Activated CD4-positive, CD25-positive, alpha-beta regulatory T cell treated with anti-CD3 and anti-CD28 coated beads, Interleukin-2, amount 50 U/mL, for 24 hours (primary cell): ENCODE results near the gene SPIRE1.
"Not testable (repeated sequence)": the region's sequence is repeated elsewhere in the genome, so short reads cannot be mapped to it uniquely, and the experiment has no call there.

Experiments used
- ATAC-seq, 2 donors: fragments of 150-1000 bp; cut with Tn5 transposase; one replicate each; pipeline ENCODE4 v1.10.0; 2021; ENCODE audit warnings: mild to moderate bottlenecking in 1 of 2, moderate library complexity in 1 of 2

Gene SPIRE1

GRCh38 chr18:12441475-12442034, 216.4 kb downstream of the SPIRE1 start:
- ATAC-seq = no peak

GRCh38 chr18:12438257-12438656, 219.7 kb downstream of the SPIRE1 start:
- no peak for ATAC-seq

- no peak for ATAC-seq
These were observed 222.0 kb downstream of the SPIRE1 start for GRCh38 chr18:12435867-12436266.

DNA sequence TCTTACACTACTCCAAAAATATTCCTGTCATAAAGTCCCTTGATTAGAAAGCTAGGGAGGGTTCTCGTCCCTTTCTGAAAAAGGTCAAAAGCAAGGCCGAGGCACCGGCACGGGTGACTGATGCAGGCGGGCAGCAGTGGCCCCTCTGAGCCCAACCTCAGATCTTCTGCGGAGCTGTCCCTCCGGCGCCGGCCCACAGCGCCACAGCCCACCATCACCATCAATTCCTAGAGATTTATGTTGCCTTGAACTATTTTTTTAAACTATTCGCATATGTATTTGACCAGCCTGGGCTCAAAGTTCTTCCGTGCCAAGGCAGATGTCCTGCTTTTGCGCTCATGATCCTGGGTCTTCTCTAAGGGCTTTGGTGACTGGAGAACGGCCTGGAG, 223.4 kb downstream of the SPIRE1 start:
- no peak for ATAC-seq

DNA sequence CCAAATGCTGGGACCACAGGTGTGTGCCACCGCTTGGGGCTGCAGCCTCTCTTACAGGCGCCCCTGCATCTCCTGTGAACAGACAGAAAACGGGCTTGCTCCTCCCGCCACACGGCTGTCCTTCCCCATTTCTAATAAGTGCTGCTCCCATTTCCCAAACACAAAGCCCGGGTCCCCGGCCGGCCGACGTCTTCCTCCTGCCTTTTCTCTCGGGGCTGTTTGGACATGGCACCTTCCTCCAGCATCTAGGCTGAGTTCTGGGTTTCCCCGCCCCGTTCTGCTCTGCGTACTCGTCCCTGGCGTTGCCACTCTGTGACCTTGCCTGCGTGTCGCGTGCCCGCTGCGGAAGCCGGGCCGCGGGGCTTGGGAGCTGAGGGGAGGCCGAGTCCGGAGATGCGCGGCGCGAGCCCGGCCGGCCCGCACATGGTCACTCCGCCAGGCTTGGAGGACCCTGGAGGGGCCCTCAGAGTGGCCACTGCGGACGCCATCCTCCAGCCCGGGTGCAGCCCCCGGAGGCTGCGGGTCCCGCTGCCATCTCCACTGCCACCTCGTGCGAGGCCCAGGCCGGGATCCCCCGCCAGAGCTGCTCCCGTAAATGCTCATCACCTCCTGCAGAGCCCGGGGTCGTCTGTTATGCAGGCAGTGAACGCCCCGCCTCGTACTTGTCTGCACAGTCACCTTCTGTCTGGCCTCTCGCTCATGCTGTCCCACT, 223.9 kb downstream of the SPIRE1 start:
- no peak for ATAC-seq

DNA sequence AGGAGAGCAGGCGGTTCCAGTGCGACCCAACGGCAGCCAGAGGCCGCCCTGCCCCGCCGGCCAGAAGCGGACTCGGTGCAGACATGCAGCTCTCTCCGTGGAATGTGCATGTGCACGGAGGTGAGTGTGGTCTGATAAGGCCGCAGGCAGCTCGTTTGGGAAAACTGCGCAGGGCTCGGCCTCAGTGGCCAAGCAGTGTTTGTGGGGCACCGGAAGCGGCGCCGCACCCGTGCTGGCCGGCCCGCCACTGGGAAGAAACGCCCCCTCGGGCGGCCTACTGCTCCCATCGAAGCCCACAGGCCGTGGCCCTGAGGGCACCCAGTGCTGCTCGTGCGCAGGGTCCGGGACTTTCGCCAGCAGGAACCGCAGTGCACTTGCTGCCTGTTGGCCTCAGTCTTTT, 225.0 kb downstream of the SPIRE1 start:
- ATAC-seq = no peak

- no peak for ATAC-seq
These were observed 225.7 kb downstream of the SPIRE1 start for GRCh38 chr18:12432196-12432595.

DNA sequence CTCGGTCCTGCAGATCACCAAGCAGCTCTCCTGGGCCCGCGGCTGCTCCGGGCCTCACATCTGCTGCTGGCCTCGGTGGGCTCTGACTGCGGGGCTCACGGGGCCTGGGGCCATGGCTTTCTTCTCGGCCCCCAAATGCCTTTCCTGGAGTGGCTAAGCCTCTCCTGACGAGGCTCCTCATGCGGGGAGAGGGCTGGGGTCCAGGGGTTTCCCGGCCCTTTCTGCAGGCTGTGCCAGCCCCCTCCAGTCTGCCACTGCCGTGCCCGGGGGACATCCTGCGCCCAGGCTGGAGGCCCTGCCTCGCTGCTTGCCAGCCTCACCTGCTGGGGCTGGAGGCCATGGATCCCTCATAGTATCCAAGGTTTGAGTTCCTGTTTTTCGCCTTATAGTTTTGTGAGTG, 226.3 kb downstream of the SPIRE1 start:
- no peak for ATAC-seq

DNA sequence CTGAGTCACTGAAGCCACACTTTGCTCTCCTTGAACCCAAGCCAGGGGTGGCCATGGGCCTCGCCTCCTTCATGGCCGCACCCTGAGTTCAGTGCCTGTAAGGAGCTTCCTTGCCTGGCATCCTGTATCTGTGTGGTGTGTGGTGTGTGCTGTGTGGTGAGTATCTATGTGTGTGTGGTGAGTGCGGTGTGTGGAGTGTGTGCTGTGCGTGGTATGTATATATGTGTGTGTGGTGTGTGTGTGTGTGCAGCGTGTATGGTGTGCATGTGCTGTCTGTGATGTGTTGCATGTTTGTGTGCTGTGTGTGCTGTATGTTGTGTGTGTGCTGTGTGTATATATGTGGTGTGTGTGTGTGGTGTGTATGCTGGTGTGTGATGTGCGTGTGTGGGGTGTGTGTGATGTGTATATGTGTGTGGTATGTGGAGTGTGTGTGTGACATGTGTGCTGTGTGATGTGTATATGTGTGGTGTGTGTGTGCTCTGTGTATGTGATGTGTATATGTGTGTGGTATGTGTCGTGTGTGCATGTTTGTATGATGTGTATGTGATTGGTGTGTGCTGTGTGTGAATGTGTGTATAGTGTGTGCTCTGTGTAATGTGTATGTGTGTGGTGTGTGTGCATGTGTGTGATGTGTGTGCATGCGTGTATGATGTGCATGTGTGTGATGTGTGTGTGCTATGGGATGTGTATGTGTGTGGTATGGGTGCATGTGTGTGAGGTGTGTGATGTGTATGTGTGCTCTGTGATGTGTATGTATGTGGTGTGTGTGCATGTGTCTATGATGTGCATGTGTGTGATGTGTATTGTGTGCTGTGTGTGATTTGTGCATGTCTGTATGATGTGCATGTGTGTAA, 227.5 kb downstream of the SPIRE1 start:
- ATAC-seq = no peak

DNA sequence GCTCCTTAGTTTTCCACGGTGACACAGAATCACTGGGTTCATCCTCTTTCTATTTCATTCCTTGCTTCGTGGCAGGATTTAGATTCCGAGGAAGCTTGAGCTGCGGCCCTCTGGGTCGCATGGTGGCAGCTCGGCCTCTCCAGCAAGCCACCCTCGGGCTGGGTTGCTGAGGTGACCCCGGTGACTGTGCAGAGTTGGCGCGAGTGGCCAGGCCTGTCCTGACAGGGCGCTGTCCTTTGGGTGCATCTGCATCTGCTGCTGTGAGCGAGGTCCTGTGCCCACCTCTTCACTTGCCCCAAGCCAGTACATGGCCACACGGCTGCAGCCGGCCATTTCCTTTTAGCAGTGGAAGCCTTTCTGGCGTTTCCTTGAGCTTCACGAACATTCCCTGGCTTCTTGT, 228.4 kb downstream of the SPIRE1 start:
- ATAC-seq = no peak

DNA sequence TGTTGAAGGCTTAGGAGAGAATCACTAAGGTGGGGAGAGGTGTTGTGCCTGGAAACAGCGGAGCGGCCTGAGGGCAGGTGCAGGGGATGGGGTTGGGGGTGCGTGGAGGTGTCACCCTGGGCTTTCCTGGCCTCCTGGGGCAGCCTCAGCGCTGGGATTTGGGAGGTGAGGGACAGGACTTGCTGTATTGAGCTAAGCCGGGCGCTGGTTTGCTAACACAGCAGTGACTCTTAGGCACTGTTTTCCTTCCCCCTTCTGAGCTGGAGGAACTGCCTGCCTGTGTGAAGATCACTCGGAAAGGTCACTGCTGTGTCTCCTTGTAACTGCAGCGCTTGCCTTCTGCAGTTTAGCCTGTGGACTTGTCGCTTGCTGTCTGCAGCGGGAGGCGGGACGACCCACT, 229.0 kb downstream of the SPIRE1 start:
- no peak for ATAC-seq

- ATAC-seq = no peak
These were observed 231.0 kb downstream of the SPIRE1 start for GRCh38 chr18:12426924-12427323.

GRCh38 chr18:12424252-12424651, 233.7 kb downstream of the SPIRE1 start:
- no peak for ATAC-seq

DNA sequence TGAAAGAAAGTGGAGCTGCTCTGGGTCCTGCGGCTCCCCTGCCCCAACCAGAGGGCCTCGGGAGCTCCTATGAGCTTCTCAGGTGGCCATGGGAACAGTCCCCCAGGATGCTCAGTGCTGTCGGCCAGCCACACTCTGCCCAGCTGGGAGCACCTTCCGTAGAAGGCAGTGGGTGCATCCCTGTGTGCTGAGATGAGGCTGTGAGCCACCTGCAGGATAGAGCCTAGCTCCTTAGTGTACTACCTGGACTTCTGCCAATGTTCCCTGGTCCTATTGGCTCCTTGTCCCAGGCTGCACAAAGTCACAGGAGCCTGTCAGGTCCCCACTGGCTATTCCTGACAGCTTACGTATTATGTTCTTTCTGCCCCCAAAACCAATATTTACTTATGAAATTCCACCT, 234.1 kb downstream of the SPIRE1 start:
- no peak for ATAC-seq

DNA sequence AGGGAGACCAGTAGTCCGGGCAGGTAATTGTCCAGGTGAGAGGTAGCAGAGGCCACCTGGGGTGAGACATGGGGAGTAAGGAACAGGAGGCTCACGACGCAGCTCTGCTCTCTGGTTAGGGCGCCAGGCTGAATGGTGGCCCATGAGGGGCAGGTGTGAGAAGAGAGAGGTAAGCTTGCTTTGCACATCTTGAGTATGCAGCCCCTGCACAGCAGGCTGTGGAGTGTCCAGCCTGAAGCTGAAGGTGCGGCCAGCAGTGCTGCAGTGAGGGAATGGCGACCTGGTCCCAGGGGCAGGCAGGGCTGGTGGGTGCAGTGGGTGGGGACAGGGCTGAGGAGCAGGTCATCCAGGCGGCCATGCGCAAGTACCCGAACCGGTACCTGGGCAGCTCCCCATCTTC, 234.5 kb downstream of the SPIRE1 start:
- ATAC-seq = no peak

GRCh38 chr18:12422936-12423335, 235.0 kb downstream of the SPIRE1 start:
- no peak for ATAC-seq

GRCh38 chr18:12421732-12422131, 236.2 kb downstream of the SPIRE1 start:
- no peak for ATAC-seq

- no peak for ATAC-seq
These were observed 237.0 kb downstream of the SPIRE1 start for GRCh38 chr18:12420821-12421421.

DNA sequence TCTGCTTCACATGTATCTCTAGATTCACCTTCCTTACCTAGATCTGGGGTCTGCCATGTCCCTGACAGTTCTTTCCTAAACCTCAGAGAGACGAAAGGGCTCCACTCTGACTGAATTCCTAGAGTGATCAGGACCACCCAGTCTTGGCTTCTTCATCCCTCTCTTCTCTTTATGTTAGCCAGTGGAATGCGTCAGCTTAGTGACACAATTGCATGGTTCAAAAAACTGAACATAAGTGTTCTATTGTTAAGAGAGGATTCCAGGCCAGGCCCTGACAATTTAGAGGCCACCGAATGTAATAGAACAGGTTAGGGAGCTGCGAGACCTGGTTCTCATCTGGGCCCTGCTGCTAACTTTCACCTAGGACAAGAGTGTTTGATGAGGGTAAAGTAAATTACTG, 240.2 kb downstream of the SPIRE1 start:
- no peak for ATAC-seq

- no peak for ATAC-seq
These were observed 241.7 kb downstream of the SPIRE1 start for GRCh38 chr18:12416098-12416729.

DNA sequence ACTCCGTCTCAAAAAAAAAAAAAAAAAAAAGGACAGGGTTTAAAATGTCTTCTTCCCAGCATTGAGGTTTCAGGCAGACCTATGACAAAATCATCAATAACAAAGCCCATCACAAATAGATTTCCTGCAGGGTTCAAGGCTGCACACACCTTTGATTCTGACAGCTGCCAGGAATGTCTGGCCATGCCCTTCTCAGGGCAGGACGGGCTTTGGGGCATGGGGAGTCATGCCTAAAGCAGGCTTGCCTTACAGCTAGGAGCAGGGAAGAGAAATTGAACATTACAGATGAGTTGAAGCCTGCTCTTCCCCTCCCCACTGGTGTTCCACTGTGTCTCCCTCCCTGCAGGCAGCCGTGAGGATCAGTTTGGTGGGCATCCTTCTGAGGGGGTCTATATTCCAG, 246.5 kb downstream of the SPIRE1 start:
- no peak for ATAC-seq

DNA sequence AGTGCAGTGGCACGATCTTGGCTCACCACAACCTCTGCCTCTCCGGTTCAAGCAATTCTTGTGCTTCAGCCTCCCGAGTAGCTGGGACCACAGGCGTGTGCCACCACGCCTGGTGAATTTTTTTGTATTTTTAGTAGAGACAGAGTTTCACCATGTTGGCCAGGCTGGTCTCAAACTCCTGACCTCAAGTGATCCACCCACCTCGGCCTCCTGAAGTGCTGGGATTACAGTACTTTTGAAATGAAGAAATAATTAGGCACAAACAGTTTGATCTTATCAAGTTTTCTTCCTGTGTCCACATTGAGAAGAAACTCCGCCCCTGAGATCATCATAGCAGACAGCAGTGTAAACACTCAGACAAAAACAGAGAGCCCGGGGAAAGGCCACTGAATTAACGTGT, 247.2 kb downstream of the SPIRE1 start:
- ATAC-seq = not testable (repeated sequence)

DNA sequence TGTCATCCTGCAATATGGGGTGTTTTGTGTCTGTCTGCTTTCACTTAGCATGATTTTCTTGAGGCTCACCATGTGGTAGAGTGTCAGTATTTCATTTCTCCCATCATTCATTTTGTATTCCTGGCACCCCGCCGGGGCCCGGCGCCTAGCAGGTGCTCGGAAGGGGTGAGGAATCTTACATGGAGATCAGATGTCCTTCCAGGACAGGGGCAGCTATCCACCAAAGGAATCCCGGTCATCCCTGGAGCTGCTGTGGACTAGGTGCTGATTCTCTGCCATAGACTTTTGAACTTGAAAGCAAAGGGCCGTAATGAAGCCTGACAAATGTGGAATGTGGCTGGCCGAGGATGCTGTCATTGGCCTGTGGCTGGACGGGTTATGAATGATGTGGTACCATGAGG, 247.8 kb downstream of the SPIRE1 start:
- no peak for ATAC-seq
